Measurements from ENCODE around the gene AURKAIP1.
"Not testable (repeated sequence)": the region's sequence is repeated elsewhere in the genome, so short reads cannot be mapped to it uniquely, and the experiment has no call there.

GRCh38 chr1:1410238-1410637, 35.2 kb upstream of the AURKAIP1 start:
- TF ChIP-seq CTCF, EP300 (IDR thresholded peaks at IDR 0.05): not testable (repeated sequence)
